HEK293 (cell line): ENCODE measurements around the gene ITPKB.

Source experiments
- CTCF ChIA-PET: fragments of 350-600 bp; formaldehyde crosslinking; extraction: SDS; loops from one replicate; lab custom pipeline; 2021; ENCODE audit warnings: antibody characterized with exemption; lab: Yijun Ruan, JAX
- POLR2A ChIA-PET: fragments of 300-600 bp; formaldehyde crosslinking; extraction: SDS; loops from one replicate; lab custom pipeline; 2020; ENCODE audit warnings: antibody characterized with exemption, inconsistent platforms; lab: Yijun Ruan, JAX
- H3K27ac ChIP-seq: fragments of 200-500 bp; sonication (Bioruptor generic); 2 replicates; pipeline ENCODE4 v1.5.1; 2014; ENCODE audit warnings: low read depth, low read length, control low read depth, inconsistent platforms; ENCODE audit errors: extremely low read depth
- H3K36me3 ChIP-seq, 2 experiments: fragments of 200-500 bp in 1 of 2; sonication (Bioruptor generic) in 1 of 2; 1 replicate in 1 of 2; 2 replicates in 1 of 2; pipeline ENCODE4 v1.5.1; 2014 to 2017; ENCODE audit warnings: inconsistent platforms in 2 of 2, low read length in 2 of 2; ENCODE audit not compliant: control insufficient read depth in 2 of 2, insufficient read depth in 1 of 2
- H3K4me1 ChIP-seq: fragments of 200-500 bp; sonication (Bioruptor generic); 2 replicates; pipeline ENCODE4 v1.5.1; 2014; ENCODE audit warnings: mild to moderate bottlenecking, low read length, inconsistent platforms; ENCODE audit not compliant: control insufficient read depth, insufficient read depth
- H3K4me3 ChIP-seq: 2 replicates; pipeline ENCODE4 v1.5.1; 2011; ENCODE audit warnings: low read depth, mild to moderate bottlenecking, control low read depth, low read length, moderate library complexity
- H3K9me3 ChIP-seq: fragments of 200-500 bp; sonication (Bioruptor generic); 2 replicates; pipeline ENCODE4 v1.5.1; 2014; ENCODE audit warnings: low read depth, low read length, inconsistent platforms; ENCODE audit not compliant: control insufficient read depth, insufficient read depth
- EGR2 ChIP-seq: fragments of 450-650 bp; formaldehyde crosslinking; IDR thresholded peaks from 2 replicates; pipeline ENCODE4 v1.5.1; 2016; ENCODE audit warnings: low read depth, missing biosample characterization, missing genetic modification characterization
- SETDB1 ChIP-seq: IDR thresholded peaks from one replicate; pipeline ENCODE4 v1.6.1; 2017; ENCODE audit warnings: mild to moderate bottlenecking, low read length, moderate library complexity, mixed read lengths; ENCODE audit not compliant: insufficient read length
- WT1 ChIP-seq: fragments of 450-650 bp; formaldehyde crosslinking; IDR thresholded peaks from 2 replicates; pipeline ENCODE4 v1.5.1; 2016; ENCODE audit warnings: missing biosample characterization, missing genetic modification characterization
- ZBTB17 ChIP-seq: fragments of 450-650 bp; formaldehyde crosslinking; IDR thresholded peaks from 2 replicates; pipeline ENCODE4 v1.5.1; 2016; ENCODE audit warnings: missing biosample characterization, missing genetic modification characterization
- ZIC2 ChIP-seq: fragments of 450-650 bp; formaldehyde crosslinking; IDR thresholded peaks from 2 replicates; pipeline ENCODE4 v1.5.1; 2016; ENCODE audit warnings: missing biosample characterization, missing genetic modification characterization
- ZNF221 ChIP-seq: fragments of 450-650 bp; formaldehyde crosslinking; IDR thresholded peaks from 2 replicates; pipeline ENCODE4 v1.5.1; 2017; ENCODE audit warnings: missing biosample characterization, missing genetic modification characterization, borderline replicate concordance
- ZNF292 ChIP-seq: fragments of 450-650 bp; formaldehyde crosslinking; IDR thresholded peaks from 2 replicates; pipeline ENCODE4 v1.5.1; 2016; ENCODE audit warnings: low read depth, missing biosample characterization, missing genetic modification characterization, borderline replicate concordance
- ZNF341 ChIP-seq: fragments of 450-650 bp; formaldehyde crosslinking; IDR thresholded peaks from 2 replicates; pipeline ENCODE4; 2016; ENCODE audit warnings: low read depth, missing biosample characterization, missing genetic modification characterization
- ZNF423 ChIP-seq: fragments of 450-650 bp; formaldehyde crosslinking; IDR thresholded peaks from 2 replicates; pipeline ENCODE4 v1.5.1; 2016; ENCODE audit warnings: missing biosample characterization, missing genetic modification characterization
- ZNF560 ChIP-seq: fragments of 450-650 bp; formaldehyde crosslinking; IDR thresholded peaks from 2 replicates; pipeline ENCODE4 v1.5.1; 2017; ENCODE audit warnings: missing biosample characterization, missing genetic modification characterization, borderline replicate concordance
- ZNF776 ChIP-seq: fragments of 450-650 bp; formaldehyde crosslinking; IDR thresholded peaks from 2 replicates; pipeline ENCODE4 v1.5.0; 2017; ENCODE audit warnings: missing biosample characterization, missing genetic modification characterization, borderline replicate concordance
- ZNF777 ChIP-seq: fragments of 450-650 bp; formaldehyde crosslinking; IDR thresholded peaks from 2 replicates; pipeline ENCODE4 v1.5.1; 2017; ENCODE audit warnings: missing biosample characterization, missing genetic modification characterization, borderline replicate concordance
- ZSCAN23 ChIP-seq: fragments of 450-650 bp; formaldehyde crosslinking; IDR thresholded peaks from 2 replicates; pipeline ENCODE4 v1.5.1; 2016; ENCODE audit warnings: missing biosample characterization, missing genetic modification characterization
- ZXDB ChIP-seq: fragments of 450-650 bp; formaldehyde crosslinking; IDR thresholded peaks from 2 replicates; pipeline ENCODE4 v1.5.1; 2016; ENCODE audit warnings: missing biosample characterization, missing genetic modification characterization
- TF ChIP-seq, protein P1 (sequence below): fragments of 450-650 bp; formaldehyde crosslinking; IDR thresholded peaks from 2 replicates; pipeline ENCODE4 v1.5.1; 2016; ENCODE audit warnings: missing biosample characterization, missing genetic modification characterization
- TF ChIP-seq, protein P2 (sequence below): fragments of 450-650 bp; formaldehyde crosslinking; IDR thresholded peaks from 2 replicates; pipeline ENCODE4 v1.5.0; 2017; ENCODE audit warnings: missing biosample characterization, missing genetic modification characterization, borderline replicate concordance
- TF ChIP-seq, protein P3 (sequence below): fragments of 450-650 bp; formaldehyde crosslinking; IDR thresholded peaks from 2 replicates; pipeline ENCODE4 v1.5.1; 2016; ENCODE audit warnings: missing biosample characterization, missing genetic modification characterization

Gene ITPKB

DNA sequence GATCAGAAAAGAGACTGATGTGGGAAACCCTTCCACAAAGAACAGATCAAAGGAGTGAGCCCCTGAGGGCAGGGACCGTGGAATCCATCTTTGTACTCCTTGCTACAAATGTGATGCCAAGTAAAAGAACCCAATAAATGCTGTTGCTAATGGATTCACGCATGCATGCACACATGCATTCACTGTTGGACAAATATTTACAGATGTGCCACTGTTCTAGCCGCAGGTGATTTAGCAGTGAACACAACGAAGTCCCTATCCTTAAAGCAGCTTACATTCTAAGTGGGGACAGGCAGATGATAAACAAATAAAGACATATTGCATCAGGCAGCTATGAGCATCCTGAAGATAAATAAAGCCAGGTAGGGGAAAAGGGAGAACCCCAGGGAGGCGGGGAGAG, 67.8 kb downstream of the ITPKB start (continued):
- TF ChIP-seq WT1: 0 out of 2 replicates have a peak, but pooled peaks have one; percentile 22

DNA sequence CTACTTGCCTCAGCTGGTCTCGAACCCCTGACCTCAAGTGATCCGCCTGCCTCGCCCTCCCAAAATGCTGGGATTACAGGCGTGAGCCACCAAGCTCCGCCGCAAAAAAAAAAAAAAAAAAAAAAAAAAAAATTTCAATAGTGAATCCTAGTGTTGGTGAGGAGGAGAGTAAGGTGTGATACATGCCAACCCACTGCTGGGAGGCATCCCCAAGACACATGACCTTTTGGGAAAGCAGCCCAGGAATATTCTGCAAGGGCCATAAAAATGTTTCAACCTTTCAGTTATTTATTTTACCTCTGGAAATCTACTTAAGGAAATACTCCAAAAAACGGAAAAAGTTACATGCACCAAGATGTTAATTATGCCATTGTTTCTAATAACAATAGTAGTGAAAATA, 69.0 kb downstream of the ITPKB start:
- no peak for TF ChIP-seq ZNF776 (tag by site-specific recombination)
- TF ChIP-seq, protein P1, sequence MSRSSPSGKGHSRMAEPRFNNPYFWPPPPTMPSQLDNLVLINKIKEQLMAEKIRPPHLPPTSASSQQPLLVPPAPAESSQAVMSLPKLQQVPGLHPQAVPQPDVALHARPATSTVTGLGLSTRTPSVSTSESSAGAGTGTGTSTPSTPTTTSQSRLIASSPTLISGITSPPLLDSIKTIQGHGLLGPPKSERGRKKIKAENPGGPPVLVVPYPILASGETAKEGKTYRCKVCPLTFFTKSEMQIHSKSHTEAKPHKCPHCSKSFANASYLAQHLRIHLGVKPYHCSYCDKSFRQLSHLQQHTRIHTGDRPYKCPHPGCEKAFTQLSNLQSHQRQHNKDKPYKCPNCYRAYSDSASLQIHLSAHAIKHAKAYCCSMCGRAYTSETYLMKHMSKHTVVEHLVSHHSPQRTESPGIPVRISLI: peak; percentile 80
- Histone ChIP-seq H3K27ac (no peak overlapping the region), H3K9me3 (no peaks in the 10 kb centered on the region), H3K4me3 (no peak overlapping the region), H3K36me3 (no peaks in the 10 kb centered on the region), H3K4me1 (no peaks in the 10 kb centered on the region)
- ChIA-PET POLR2A (interaction anchor here (1.0 kb wide), 1 partner anchor 10 kb away, joined by 4 read pairs; no protein-coding TSS in a partner anchor), CTCF (no interaction called here)

DNA sequence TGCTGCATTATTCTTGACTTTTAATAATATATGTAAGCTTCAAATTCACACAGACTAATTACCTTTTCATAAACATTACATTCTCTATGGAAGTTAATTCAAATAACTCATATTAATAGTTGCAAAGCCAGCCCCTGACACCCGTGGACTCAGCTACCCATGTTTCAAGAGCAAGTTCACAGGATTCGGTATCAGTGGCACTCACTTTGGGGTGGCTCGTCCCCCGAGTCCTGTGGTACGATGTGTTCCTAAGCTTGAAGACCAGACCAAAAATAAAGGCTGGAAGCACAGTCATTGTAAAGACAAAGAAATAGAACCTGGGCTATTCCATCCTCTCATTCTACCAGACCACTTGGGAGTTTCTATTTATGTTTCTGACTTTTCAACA, 70.9 kb downstream of the ITPKB start:
- TF ChIP-seq ZNF221 (tag by site-specific recombination) (no peak), ZNF777 (tag by site-specific recombination) (no peak), ZSCAN23 (tag by site-specific recombination) (no peak), ZNF341 (no peak), ZNF560 (tag by site-specific recombination) (no peak), SETDB1 (no peak), ZXDB (tag by site-specific recombination) (no peak), ZIC2 (tag by site-specific recombination) (no peak)
- TF ChIP-seq, protein P2, sequence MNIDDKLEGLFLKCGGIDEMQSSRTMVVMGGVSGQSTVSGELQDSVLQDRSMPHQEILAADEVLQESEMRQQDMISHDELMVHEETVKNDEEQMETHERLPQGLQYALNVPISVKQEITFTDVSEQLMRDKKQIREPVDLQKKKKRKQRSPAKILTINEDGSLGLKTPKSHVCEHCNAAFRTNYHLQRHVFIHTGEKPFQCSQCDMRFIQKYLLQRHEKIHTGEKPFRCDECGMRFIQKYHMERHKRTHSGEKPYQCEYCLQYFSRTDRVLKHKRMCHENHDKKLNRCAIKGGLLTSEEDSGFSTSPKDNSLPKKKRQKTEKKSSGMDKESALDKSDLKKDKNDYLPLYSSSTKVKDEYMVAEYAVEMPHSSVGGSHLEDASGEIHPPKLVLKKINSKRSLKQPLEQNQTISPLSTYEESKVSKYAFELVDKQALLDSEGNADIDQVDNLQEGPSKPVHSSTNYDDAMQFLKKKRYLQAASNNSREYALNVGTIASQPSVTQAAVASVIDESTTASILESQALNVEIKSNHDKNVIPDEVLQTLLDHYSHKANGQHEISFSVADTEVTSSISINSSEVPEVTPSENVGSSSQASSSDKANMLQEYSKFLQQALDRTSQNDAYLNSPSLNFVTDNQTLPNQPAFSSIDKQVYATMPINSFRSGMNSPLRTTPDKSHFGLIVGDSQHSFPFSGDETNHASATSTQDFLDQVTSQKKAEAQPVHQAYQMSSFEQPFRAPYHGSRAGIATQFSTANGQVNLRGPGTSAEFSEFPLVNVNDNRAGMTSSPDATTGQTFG (tag by site-specific recombination): no peak
- no peaks in the 10 kb centered on the region for H3K9me3 ChIP-seq
- CTCF ChIA-PET: interaction anchor here (0.5 to 1.4 kb wide), 2 partner anchors 12 to 41 kb away, joined by 3 to 8 read pairs; no protein-coding TSS in a partner anchor
- no peak overlapping the region for H3K27ac ChIP-seq
- H3K36me3 ChIP-seq: no peaks in the 10 kb centered on the region
- no peak overlapping the region for H3K4me3 ChIP-seq
- POLR2A ChIA-PET: interaction anchor here (0.6 kb wide), 1 partner anchor 128 kb away, joined by 3 read pairs; no protein-coding TSS in a partner anchor
- H3K4me1 ChIP-seq: no peaks in the 10 kb centered on the region

DNA sequence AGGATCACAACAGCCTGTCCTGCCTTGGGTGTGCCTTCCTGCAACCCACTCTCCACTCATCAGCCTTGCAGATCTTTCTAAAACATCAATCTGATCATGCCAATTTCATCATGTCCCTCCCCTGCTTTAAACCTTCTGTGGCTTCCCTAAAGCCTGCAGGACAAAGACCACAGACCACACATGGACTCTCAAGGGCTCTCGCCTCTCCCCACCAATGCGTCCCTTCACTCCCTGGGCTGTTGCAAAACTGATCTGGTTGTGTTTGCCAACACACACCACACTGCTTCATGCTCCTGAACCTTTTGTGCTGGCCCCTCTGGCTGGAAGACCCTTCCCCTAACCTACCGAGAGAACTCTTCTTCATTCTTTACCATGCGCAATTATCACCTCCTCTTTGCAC, 72.4 kb downstream of the ITPKB start:
- TF ChIP-seq ZBTB17: 0 out of 2 replicates have a peak, but pooled peaks have one; percentile 33
- TF ChIP-seq, protein P2 (tag by site-specific recombination): no peak
- TF ChIP-seq ZNF292 (tag by site-specific recombination): no peak
- TF ChIP-seq ZNF423: no peak
- TF ChIP-seq, protein P3, sequence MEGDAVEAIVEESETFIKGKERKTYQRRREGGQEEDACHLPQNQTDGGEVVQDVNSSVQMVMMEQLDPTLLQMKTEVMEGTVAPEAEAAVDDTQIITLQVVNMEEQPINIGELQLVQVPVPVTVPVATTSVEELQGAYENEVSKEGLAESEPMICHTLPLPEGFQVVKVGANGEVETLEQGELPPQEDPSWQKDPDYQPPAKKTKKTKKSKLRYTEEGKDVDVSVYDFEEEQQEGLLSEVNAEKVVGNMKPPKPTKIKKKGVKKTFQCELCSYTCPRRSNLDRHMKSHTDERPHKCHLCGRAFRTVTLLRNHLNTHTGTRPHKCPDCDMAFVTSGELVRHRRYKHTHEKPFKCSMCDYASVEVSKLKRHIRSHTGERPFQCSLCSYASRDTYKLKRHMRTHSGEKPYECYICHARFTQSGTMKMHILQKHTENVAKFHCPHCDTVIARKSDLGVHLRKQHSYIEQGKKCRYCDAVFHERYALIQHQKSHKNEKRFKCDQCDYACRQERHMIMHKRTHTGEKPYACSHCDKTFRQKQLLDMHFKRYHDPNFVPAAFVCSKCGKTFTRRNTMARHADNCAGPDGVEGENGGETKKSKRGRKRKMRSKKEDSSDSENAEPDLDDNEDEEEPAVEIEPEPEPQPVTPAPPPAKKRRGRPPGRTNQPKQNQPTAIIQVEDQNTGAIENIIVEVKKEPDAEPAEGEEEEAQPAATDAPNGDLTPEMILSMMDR (tag by site-specific recombination): no peak
- no peak for TF ChIP-seq EGR2 (tag by site-specific recombination)
- no peaks in the 10 kb centered on the region for H3K36me3 ChIP-seq
- no peaks in the 10 kb centered on the region for H3K9me3 ChIP-seq
- no peak overlapping the region for H3K27ac ChIP-seq
- H3K4me3 ChIP-seq: no peak overlapping the region
- POLR2A ChIA-PET: no interaction called here
- CTCF ChIA-PET: interaction anchor here (0.6 kb wide), 1 partner anchor 259 kb away, joined by 3 read pairs; the partner anchor contains the start of gene PARP1
- H3K4me1 ChIP-seq: no peaks in the 10 kb centered on the region
